B cell (primary cell): ENCODE data around the gene HDDC3.

Source experiments
- CTCF ChIP-seq: fragments of 200-600 bp; IDR thresholded peaks from one replicate; pipeline ENCODE4 v1.8.0; 2022; ENCODE audit warnings: antibody characterized with exemption, mild to moderate bottlenecking
- EZH2 ChIP-seq: IDR thresholded peaks from 2 replicates; pipeline ENCODE4 v1.6.1; 2012; ENCODE audit warnings: borderline replicate concordance, low read depth, mild to moderate bottlenecking, moderate library complexity, low read length; ENCODE audit not compliant: insufficient read depth, poor library complexity, severe bottlenecking

GRCh38 chr15:90889313-90889730, 43.0 kb downstream of the HDDC3 start:
- no peak for TF ChIP-seq CTCF
- no peak for TF ChIP-seq EZH2
